CD4-positive, alpha-beta memory T cell (primary cell): ENCODE data around the gene DAPK3. TPM values are rescaled to one million over a fixed set of nuclear protein-coding genes. Genes with fewer than 3 reads are reported as not detected.
A peak's percentile ranks its signal among the peaks of the same experiment; 100 is the strongest.
"Not testable (repeated sequence)": the region's sequence is repeated elsewhere in the genome, so short reads cannot be mapped to it uniquely, and the experiment has no call there.

Experiments
- CTCF ChIA-PET: fragments of 350-600 bp; sonication (Branson Sonifier 250); formaldehyde crosslinking; loops from one replicate; lab custom pipeline; 2021; ENCODE audit warnings: inconsistent platforms; ENCODE audit not compliant: partially characterized antibody; lab: Charles Lee
- POLR2A ChIA-PET: fragments of 350-600 bp; sonication (Branson Sonifier 250); formaldehyde crosslinking; loops from one replicate; lab custom pipeline; 2021; ENCODE audit not compliant: partially characterized antibody; lab: Charles Lee
- DNase-seq, 5 donors: peaks; one replicate each; pipeline versions ENCODE4 v3.0.0 to v3.0.0-alpha.2; 2020 to 2022; ENCODE audit warnings: mixed read lengths in 1 of 5
- H3K27ac ChIP-seq: one replicate; pipeline ENCODE4 v1.7.0; 2013; ENCODE audit warnings: low read depth, low read length
- H3K27me3 ChIP-seq: 2 replicates; pipeline ENCODE4 v1.7.0; 2013; ENCODE audit warnings: mild to moderate bottlenecking, low read length, moderate library complexity; ENCODE audit not compliant: insufficient read depth
- H3K36me3 ChIP-seq: 2 replicates; pipeline ENCODE4 v1.7.0; 2013; ENCODE audit warnings: mild to moderate bottlenecking, low read length, moderate library complexity; ENCODE audit not compliant: insufficient read depth
- H3K4me1 ChIP-seq: 2 replicates; pipeline ENCODE4 v1.7.0; 2013; ENCODE audit warnings: mild to moderate bottlenecking, low read length, moderate library complexity; ENCODE audit not compliant: insufficient read depth
- H3K4me3 ChIP-seq, 2 donors: one replicate each; pipeline ENCODE4 v1.7.0; 2013; ENCODE audit warnings: low read length in 2 of 2, mild to moderate bottlenecking in 1 of 2
- H3K9me3 ChIP-seq, 2 donors: one replicate each; pipeline ENCODE4 v1.7.0; 2013; ENCODE audit warnings: low read length in 2 of 2, control low read depth in 1 of 2; ENCODE audit not compliant: control insufficient read depth in 1 of 2
- H3K27ac Mint-ChIP-seq, 7 donors: one replicate each; pipeline ENCODE4 v1.8.0; 2020 to 2021; ENCODE audit warnings: mixed read lengths in 7 of 7, mild to moderate bottlenecking in 6 of 7, inconsistent platforms in 3 of 7, moderate library complexity in 3 of 7
- H3K27me3 Mint-ChIP-seq, 2 donors: one replicate each; pipeline ENCODE4 v1.8.0; 2020 to 2021; ENCODE audit warnings: mixed read lengths in 2 of 2
- H3K36me3 Mint-ChIP-seq, 2 donors: one replicate each; pipeline ENCODE4 v1.8.0; 2020 to 2021; ENCODE audit warnings: mixed read lengths in 2 of 2, inconsistent platforms in 1 of 2, mild to moderate bottlenecking in 1 of 2
- H3K4me1 Mint-ChIP-seq, 4 donors: one replicate each; pipeline ENCODE4 v1.8.0; 2020 to 2021; ENCODE audit warnings: mixed read lengths in 4 of 4, mild to moderate bottlenecking in 1 of 4
- H3K4me3 Mint-ChIP-seq, 8 donors: one replicate each; pipeline ENCODE4 v1.8.0; 2020 to 2021; ENCODE audit warnings: mixed read lengths in 8 of 8, mild to moderate bottlenecking in 7 of 8, moderate library complexity in 6 of 8, inconsistent platforms in 3 of 8
- H3K9me3 Mint-ChIP-seq, 8 donors: one replicate each; pipeline ENCODE4 v1.8.0; 2020 to 2021; ENCODE audit warnings: mixed read lengths in 8 of 8, mild to moderate bottlenecking in 5 of 8, inconsistent platforms in 3 of 8, moderate library complexity in 1 of 8
- intact Hi-C: fragments of 100-400 bp; cut with micrococcal nuclease; formaldehyde crosslinking; loops from one replicate; pipeline ENCODE4 v1.15.1; 2023
- polyA plus RNA-seq, 2 donors: library from polyadenylated mRNA; unstranded; fragments of 300-500 nt; fragmentation: Illumina TruSeq; gene quantifications; one replicate each; pipeline ENCODE4 v1.2.3, GENCODE V29; 2021
- total RNA-seq, 2 experiments: library from RNA; stranded (reverse); gene quantifications; one replicate each; pipeline ENCODE4 v1.2.3, GENCODE V29; 2021

The DAPK3 gene
- total and polyA plus RNA-seq, 4 experiments from 2014 or later, result 22.3 to 40.7 (median 33.0) TPM

GRCh38 chr19:3944018-3944721, 26.7 kb downstream of the DAPK3 start:
- Mint-ChIP-seq H3K27ac (no peak overlapping the region), H3K36me3 (no peaks in the 10 kb centered on the region)

GRCh38 chr19:3942790-3943409, 28.0 kb downstream of the DAPK3 start:
- peaks cover 0 to 4% of the 10 kb centered on the region in 2 donors for H3K27me3 Mint-ChIP-seq
- no peak for DNase-seq
- ChIA-PET POLR2A (no interaction called here), CTCF (no interaction called here)
- H3K27ac ChIP-seq, result no peak overlapping the region
- no peaks in the 10 kb centered on the region for H3K36me3 ChIP-seq
- H3K27me3 ChIP-seq, result no peaks in the 10 kb centered on the region
- H3K4me1 ChIP-seq, result no peaks in the 10 kb centered on the region
- H3K9me3 Mint-ChIP-seq, result no peaks in the 10 kb centered on the region
- no peaks in the 10 kb centered on the region for H3K4me1 Mint-ChIP-seq
- no peaks in the 10 kb centered on the region for H3K9me3 ChIP-seq
- no peak overlapping the region for H3K4me3 ChIP-seq
- intact Hi-C loops, result no loop called here
- H3K27ac Mint-ChIP-seq, result peak overlapping the region in 1 of 7 donors; percentile 65
- H3K36me3 Mint-ChIP-seq, result no peaks in the 10 kb centered on the region
- no peak overlapping the region for H3K4me3 Mint-ChIP-seq

More at GRCh38 chr19:3944018-3944721, 26.7 kb downstream of the DAPK3 start:
- Histone ChIP-seq H3K4me1 (no peaks in the 10 kb centered on the region), H3K36me3 (no peaks in the 10 kb centered on the region), H3K27me3 (no peaks in the 10 kb centered on the region), H3K4me3 (no peak overlapping the region), H3K9me3 (no peaks in the 10 kb centered on the region), H3K27ac (no peak overlapping the region)
- DNase-seq, result no peak
- CTCF ChIA-PET, result no interaction called here
- H3K4me3 Mint-ChIP-seq, result no peak overlapping the region
- H3K27me3 Mint-ChIP-seq, result peaks cover 0 to 7% of the 10 kb centered on the region in 2 donors
- H3K9me3 Mint-ChIP-seq, result no peaks in the 10 kb centered on the region
- intact Hi-C loops, result no loop called here
- no peaks in the 10 kb centered on the region for H3K4me1 Mint-ChIP-seq
- POLR2A ChIA-PET, result no interaction called here

GRCh38 chr19:3938300-3938950, 32.5 kb downstream of the DAPK3 start:
- DNase-seq, H3K36me3 Mint-ChIP-seq, H3K4me1 ChIP-seq, H3K36me3 ChIP-seq, H3K27ac Mint-ChIP-seq, H3K9me3 Mint-ChIP-seq, H3K9me3 ChIP-seq, H3K4me3 Mint-ChIP-seq, H3K27ac ChIP-seq, H3K4me3 ChIP-seq, intact Hi-C loops, CTCF ChIA-PET, POLR2A ChIA-PET, H3K27me3 Mint-ChIP-seq, H3K4me1 Mint-ChIP-seq, H3K27me3 ChIP-seq: not testable (repeated sequence)

- intact Hi-C loops, result no loop called here
- Mint-ChIP-seq H3K4me3 (no peak overlapping the region), H3K9me3 (no peaks in the 10 kb centered on the region), H3K27ac (no peak overlapping the region), H3K4me1 (no peaks in the 10 kb centered on the region), H3K36me3 (no peaks in the 10 kb centered on the region), H3K27me3 (peaks cover 2 to 3% of the 10 kb centered on the region in 2 donors)
- H3K36me3 ChIP-seq, result no peaks in the 10 kb centered on the region
- ChIA-PET CTCF (no interaction called here), POLR2A (no interaction called here)
- H3K9me3 ChIP-seq, result no peaks in the 10 kb centered on the region
- H3K4me3 ChIP-seq, result no peak overlapping the region
- no peak for DNase-seq
- no peak overlapping the region for H3K27ac ChIP-seq
- no peaks in the 10 kb centered on the region for H3K4me1 ChIP-seq
- no peaks in the 10 kb centered on the region for H3K27me3 ChIP-seq
Measured at GRCh38 chr19:3936506-3937442, 34.1 kb downstream of the DAPK3 start.

- H3K27me3 ChIP-seq, result no peaks in the 10 kb centered on the region
- no peak within 1 kb of the TSS for H3K27ac Mint-ChIP-seq
- H3K4me1 ChIP-seq, result no peaks in the 10 kb centered on the region
- no peak within 1 kb of the TSS for H3K4me3 Mint-ChIP-seq
- no peaks in the 10 kb centered on the region for H3K36me3 ChIP-seq
- H3K27ac ChIP-seq, result no peak within 1 kb of the TSS
- no peaks in the 10 kb centered on the region for H3K4me1 Mint-ChIP-seq
- peaks cover 6 to 7% of the 10 kb centered on the region in 2 donors for H3K27me3 Mint-ChIP-seq
- no peak within 1 kb of the TSS for H3K4me3 ChIP-seq
- intact Hi-C loops, result no loop called here
- no peaks in the 10 kb centered on the region for H3K9me3 ChIP-seq
- DNase-seq, result no peak
- ChIA-PET POLR2A (no interaction called here), CTCF (no interaction called here)
- no peaks in the 10 kb centered on the region for H3K36me3 Mint-ChIP-seq
- H3K9me3 Mint-ChIP-seq, result no peaks in the 10 kb centered on the region
Measured at GRCh38 chr19:3932931-3933810, 37.7 kb downstream of the DAPK3 start, which contains the start of gene NMRK2. Gene NMRK2, plus strand, starts transcription at chr19:3933069. Its CDS starts 603 bp downstream, at chr19:3933672.

DNA sequence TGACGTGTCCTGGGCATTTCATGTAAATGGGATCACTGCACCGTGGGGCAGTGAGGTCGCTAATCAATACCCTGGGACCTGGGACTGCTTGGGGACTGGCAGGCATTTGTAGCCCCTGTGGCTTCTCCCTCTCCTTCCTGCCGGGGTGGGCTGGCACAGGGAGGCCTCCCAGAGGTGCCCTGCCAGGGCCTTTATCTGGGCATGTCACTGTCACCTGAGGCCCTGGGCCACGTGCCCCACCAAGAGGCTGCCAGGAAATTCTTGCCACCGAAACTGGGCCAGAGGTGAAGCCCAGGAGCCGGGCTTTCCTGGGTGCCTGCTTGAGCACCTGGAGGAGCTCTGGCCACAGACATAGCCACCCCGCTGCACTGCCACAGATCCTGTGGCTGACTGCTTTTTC, 39.9 kb downstream of the DAPK3 start:
- CTCF ChIA-PET, result no interaction called here
- Mint-ChIP-seq H3K27me3 (peaks cover 2 to 7% of the 10 kb centered on the region in 2 donors), H3K9me3 (no peaks in the 10 kb centered on the region)

More for the DNA sequence above, 39.9 kb downstream of the DAPK3 start:
- Histone ChIP-seq H3K4me3 (no peak overlapping the region), H3K9me3 (no peaks in the 10 kb centered on the region), H3K27me3 (no peaks in the 10 kb centered on the region), H3K27ac (no peak overlapping the region), H3K36me3 (no peaks in the 10 kb centered on the region), H3K4me1 (no peaks in the 10 kb centered on the region)
- Mint-ChIP-seq H3K36me3 (no peaks in the 10 kb centered on the region), H3K4me1 (no peaks in the 10 kb centered on the region), H3K4me3 (no peak overlapping the region), H3K27ac (no peak overlapping the region)
- no peak for DNase-seq
- POLR2A ChIA-PET, result no interaction called here
- intact Hi-C loops, result no loop called here
